Measurements from ENCODE around the gene EPHA3. TPM values are rescaled to one million over a fixed set of nuclear protein-coding genes. Genes with fewer than 3 reads are reported as not detected.

Gene EPHA3
- total RNA-seq, 2 experiments from 2014 or later: 0.08 TPM; not detected in 1

DNA sequence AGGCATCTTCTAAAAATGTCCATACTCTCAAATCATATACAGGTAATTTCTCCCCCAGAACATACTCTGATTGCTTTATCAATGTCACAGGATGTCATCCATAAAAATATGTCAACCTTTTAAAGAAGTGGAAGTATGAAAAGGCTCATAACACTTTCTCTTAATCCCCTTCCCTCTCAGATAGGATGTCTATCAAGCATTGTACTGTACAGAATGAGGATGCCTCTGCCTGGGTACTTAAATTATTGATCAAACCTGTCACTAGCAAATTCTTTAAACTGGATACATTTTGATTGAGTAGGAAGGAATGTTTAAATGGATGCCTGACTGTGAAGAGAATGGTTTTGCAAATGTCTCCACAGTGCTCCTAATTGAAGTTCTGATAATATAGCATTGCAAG is 168.7 kb downstream of the EPHA3 start:
- Mint-ChIP-seq H3K27me3 (ENCODE audit: low read depth) (no peaks in the 10 kb centered on the region), H3K4me1 (ENCODE audit: low read depth) (no peaks in the 10 kb centered on the region), H3K4me3 (no peak overlapping the region), H3K36me3 (ENCODE audit: low read depth) (no peaks in the 10 kb centered on the region), H3K27ac (no peak overlapping the region), H3K9me3 (ENCODE audit: insufficient read depth) (no peaks in the 10 kb centered on the region)
- ChIA-PET POLR2A (no interaction called here), CTCF (no interaction called here)
- DNase-seq (no peak), ATAC-seq (no peak)

DNA sequence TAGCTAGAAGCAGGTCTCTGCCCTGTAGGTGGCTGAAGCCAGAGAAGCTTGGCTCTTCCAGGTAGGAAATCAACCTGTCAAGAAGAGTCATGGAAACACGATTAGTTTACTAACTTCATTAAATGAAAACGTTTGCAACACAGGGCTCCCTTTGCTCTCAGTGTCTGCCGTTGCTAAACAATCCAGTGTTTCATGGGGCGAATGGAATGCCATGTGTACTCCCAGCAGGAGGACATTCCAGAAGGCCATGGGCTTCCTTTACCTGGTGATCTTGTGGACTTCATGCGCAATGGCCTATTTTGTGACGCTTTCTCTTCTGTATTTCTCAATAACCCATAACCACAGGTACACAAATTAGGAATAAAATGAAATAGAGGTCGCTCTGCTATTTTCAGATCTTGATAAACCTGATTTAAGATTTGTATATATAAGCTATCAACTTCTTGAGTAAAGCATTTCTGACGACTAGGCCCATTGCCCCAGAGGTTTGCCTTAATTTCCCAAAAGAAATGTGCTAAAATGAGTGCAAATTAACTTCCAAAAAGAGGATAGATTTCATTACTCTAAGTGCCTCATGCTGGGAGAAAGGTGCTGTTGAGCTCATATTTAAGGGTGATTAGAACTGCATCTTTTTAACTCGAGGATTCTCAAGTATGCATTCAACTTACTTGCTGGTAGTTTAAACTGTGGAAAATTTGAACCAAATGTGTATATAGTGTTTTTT is 171.0 kb downstream of the EPHA3 start:
- H3K27ac Mint-ChIP-seq: no peak overlapping the region
- POLR2A ChIA-PET: no interaction called here
- H3K27me3 Mint-ChIP-seq (ENCODE audit: low read depth): no peaks in the 10 kb centered on the region
- ATAC-seq (no peak), DNase-seq (no peak)
- H3K4me1 Mint-ChIP-seq (ENCODE audit: low read depth): no peaks in the 10 kb centered on the region
- H3K36me3 Mint-ChIP-seq (ENCODE audit: low read depth): no peaks in the 10 kb centered on the region
- CTCF ChIA-PET: no interaction called here
- no peak overlapping the region for H3K4me3 Mint-ChIP-seq
- no peaks in the 10 kb centered on the region for H3K9me3 Mint-ChIP-seq (ENCODE audit: insufficient read depth)

GRCh38 chr3:89280301-89280700 is 172.9 kb downstream of the EPHA3 start:
- POLR2A ChIA-PET: no interaction called here
- H3K36me3 Mint-ChIP-seq (ENCODE audit: low read depth): no peaks in the 10 kb centered on the region
- H3K27me3 Mint-ChIP-seq (ENCODE audit: low read depth): no peaks in the 10 kb centered on the region
- H3K9me3 Mint-ChIP-seq (ENCODE audit: insufficient read depth): no peaks in the 10 kb centered on the region
- no peak overlapping the region for H3K4me3 Mint-ChIP-seq
- CTCF ChIA-PET: no interaction called here
- H3K4me1 Mint-ChIP-seq (ENCODE audit: low read depth): no peaks in the 10 kb centered on the region
- ATAC-seq (no peak), DNase-seq (no peak)
- no peak overlapping the region for H3K27ac Mint-ChIP-seq

- ChIA-PET CTCF (interaction anchor here (0.6 kb wide), 1 partner anchor 98 kb away, joined by 3 read pairs; no protein-coding TSS in a partner anchor), POLR2A (no interaction called here)
- no peak for ATAC-seq
- DNase-seq: no peak
- no peak overlapping the region for H3K27ac Mint-ChIP-seq
- no peaks in the 10 kb centered on the region for H3K9me3 Mint-ChIP-seq (ENCODE audit: insufficient read depth)
- no peaks in the 10 kb centered on the region for H3K4me1 Mint-ChIP-seq (ENCODE audit: low read depth)
- no peaks in the 10 kb centered on the region for H3K36me3 Mint-ChIP-seq (ENCODE audit: low read depth)
- no peaks in the 10 kb centered on the region for H3K27me3 Mint-ChIP-seq (ENCODE audit: low read depth)
- H3K4me3 Mint-ChIP-seq: no peak overlapping the region
These were observed 173.5 kb downstream of the EPHA3 start for GRCh38 chr3:89280822-89281365.

DNA sequence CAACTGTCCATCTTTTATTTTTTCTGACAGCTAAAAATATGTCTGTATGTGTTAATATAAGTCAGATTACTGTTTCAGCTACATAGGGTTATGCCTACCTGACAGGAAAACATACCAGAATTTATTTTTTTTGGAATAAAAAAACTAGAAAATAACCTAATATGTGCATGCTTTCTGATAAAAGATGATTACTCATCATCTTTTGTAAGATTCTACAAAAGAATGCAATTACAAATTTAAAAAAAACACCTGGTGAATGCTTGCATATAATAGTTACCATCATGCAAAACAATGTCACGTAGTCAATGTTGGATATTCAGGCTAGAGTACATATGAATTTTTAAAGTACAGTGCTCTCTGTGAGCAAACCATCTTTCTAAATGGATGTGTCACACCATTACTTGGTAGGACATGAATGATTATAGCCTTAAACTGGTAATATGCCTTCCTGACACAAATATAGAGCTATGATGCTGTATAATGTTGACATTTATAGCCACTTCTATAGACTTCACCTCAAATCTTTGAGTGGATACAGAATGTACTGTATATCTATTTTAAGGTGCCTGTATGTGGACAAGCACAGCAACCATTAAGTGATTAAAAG is 180.6 kb downstream of the EPHA3 start:
- Mint-ChIP-seq H3K27ac (no peak overlapping the region), H3K4me1 (ENCODE audit: low read depth) (no peaks in the 10 kb centered on the region), H3K36me3 (ENCODE audit: low read depth) (no peaks in the 10 kb centered on the region), H3K27me3 (ENCODE audit: low read depth) (no peaks in the 10 kb centered on the region), H3K9me3 (ENCODE audit: insufficient read depth) (peaks cover 5% of the 10 kb centered on the region), H3K4me3 (no peak overlapping the region)
- ChIA-PET POLR2A (no interaction called here), CTCF (no interaction called here)
- no peak for DNase-seq
- no peak for ATAC-seq

DNA sequence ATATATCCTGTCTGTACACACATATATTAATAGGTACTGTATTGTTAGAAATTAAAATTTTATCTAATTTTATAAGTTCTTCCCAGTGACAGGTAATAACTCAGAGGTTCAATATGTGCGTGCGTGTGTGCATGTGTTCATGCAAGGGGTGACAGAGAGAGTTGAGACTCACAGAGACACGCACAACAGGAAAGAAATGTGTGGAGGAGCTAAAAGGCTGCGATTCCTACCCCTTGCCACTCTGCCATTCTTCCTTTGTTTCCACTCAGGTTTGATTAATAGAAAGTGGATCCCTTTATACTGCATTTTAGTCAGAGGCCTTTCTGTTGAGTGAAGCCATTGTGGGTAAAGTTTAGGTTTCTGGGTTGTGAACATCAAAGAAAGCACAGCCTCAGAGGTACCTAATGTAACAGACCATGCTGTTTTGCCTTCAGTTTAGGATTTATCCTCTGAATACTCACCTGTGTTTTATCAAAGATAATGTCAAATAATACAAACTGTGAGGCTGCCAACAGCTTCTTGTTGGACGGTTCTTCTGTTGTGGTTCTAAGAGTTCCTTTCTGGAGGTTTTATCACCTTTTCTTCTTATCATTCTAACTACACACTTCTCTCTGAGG is 182.3 kb downstream of the EPHA3 start:
- POLR2A ChIA-PET: no interaction called here
- CTCF ChIA-PET: no interaction called here
- DNase-seq (no peak), ATAC-seq (no peak)
- H3K4me3 Mint-ChIP-seq: no peak overlapping the region
- no peaks in the 10 kb centered on the region for H3K27me3 Mint-ChIP-seq (ENCODE audit: low read depth)
- H3K9me3 Mint-ChIP-seq (ENCODE audit: insufficient read depth): peaks cover 11% of the 10 kb centered on the region
- no peaks in the 10 kb centered on the region for H3K36me3 Mint-ChIP-seq (ENCODE audit: low read depth)
- H3K4me1 Mint-ChIP-seq (ENCODE audit: low read depth): no peaks in the 10 kb centered on the region
- no peak overlapping the region for H3K27ac Mint-ChIP-seq

DNA sequence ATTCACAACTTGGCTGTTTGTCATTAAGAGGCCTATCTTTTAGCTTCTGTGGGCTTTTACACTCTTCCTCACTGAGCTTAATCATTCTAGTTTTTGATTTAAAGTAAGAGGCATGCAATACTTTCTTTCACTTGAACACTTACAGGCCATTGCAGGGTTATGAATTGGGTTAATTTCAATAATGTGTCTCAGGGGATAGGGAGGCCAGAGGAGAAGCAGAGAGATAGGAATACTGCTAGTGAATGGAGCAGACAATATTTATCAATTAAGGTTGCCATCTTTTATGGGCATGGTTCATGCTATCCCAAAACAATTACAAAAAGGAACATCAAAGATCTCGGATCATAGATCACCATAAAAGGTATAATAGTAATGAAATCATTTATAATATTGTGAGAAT is 189.8 kb downstream of the EPHA3 start:
- ChIA-PET CTCF (no interaction called here), POLR2A (no interaction called here)
- Mint-ChIP-seq H3K36me3 (ENCODE audit: low read depth) (no peaks in the 10 kb centered on the region), H3K9me3 (ENCODE audit: insufficient read depth) (peaks cover 15% of the 10 kb centered on the region), H3K4me3 (no peak overlapping the region), H3K4me1 (ENCODE audit: low read depth) (no peaks in the 10 kb centered on the region), H3K27ac (no peak overlapping the region), H3K27me3 (ENCODE audit: low read depth) (no peaks in the 10 kb centered on the region)
- DNase-seq: no peak
- ATAC-seq: no peak

- no peaks in the 10 kb centered on the region for H3K36me3 Mint-ChIP-seq (ENCODE audit: low read depth)
- no peak overlapping the region for H3K27ac Mint-ChIP-seq
- no peaks in the 10 kb centered on the region for H3K4me1 Mint-ChIP-seq (ENCODE audit: low read depth)
- DNase-seq: no peak
- H3K27me3 Mint-ChIP-seq (ENCODE audit: low read depth): no peaks in the 10 kb centered on the region
- H3K9me3 Mint-ChIP-seq (ENCODE audit: insufficient read depth): peaks cover 9% of the 10 kb centered on the region
- ChIA-PET CTCF (no interaction called here), POLR2A (no interaction called here)
- H3K4me3 Mint-ChIP-seq: no peak overlapping the region
- no peak for ATAC-seq
These were observed 193.1 kb downstream of the EPHA3 start for GRCh38 chr3:89300526-89300925.

DNA sequence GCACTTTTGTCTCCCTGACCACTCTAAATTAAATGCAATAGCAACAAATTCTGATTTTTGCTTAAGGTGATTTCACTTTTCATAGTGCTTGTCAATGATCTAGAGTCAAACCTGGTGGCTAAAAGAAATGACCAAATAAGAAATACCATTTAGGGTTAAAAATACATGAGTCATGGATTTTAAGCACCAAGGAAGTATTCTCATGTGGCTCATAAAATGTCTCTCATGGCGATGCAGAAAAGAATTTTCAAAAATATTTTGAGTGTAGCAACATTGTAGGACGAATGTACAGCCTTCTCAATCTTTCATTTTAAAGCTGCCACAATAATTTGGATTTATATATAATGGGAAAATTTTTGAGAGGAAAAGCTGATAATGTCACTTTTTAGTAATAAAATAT is 193.6 kb downstream of the EPHA3 start:
- Mint-ChIP-seq H3K4me3 (no peak overlapping the region), H3K27me3 (ENCODE audit: low read depth) (no peaks in the 10 kb centered on the region), H3K4me1 (ENCODE audit: low read depth) (no peaks in the 10 kb centered on the region), H3K36me3 (ENCODE audit: low read depth) (no peaks in the 10 kb centered on the region), H3K9me3 (ENCODE audit: insufficient read depth) (peaks cover 14% of the 10 kb centered on the region), H3K27ac (no peak overlapping the region)
- ATAC-seq (no peak), DNase-seq (no peak)
- ChIA-PET CTCF (no interaction called here), POLR2A (no interaction called here)

GRCh38 chr3:89303701-89304100 is 196.3 kb downstream of the EPHA3 start:
- H3K36me3 Mint-ChIP-seq (ENCODE audit: low read depth): no peaks in the 10 kb centered on the region
- no peaks in the 10 kb centered on the region for H3K4me1 Mint-ChIP-seq (ENCODE audit: low read depth)
- peaks cover 18% of the 10 kb centered on the region for H3K9me3 Mint-ChIP-seq (ENCODE audit: insufficient read depth)
- ATAC-seq (no peak), DNase-seq (no peak)
- H3K27ac Mint-ChIP-seq: no peak overlapping the region
- H3K27me3 Mint-ChIP-seq (ENCODE audit: low read depth): no peaks in the 10 kb centered on the region
- ChIA-PET POLR2A (no interaction called here), CTCF (no interaction called here)
- no peak overlapping the region for H3K4me3 Mint-ChIP-seq

- H3K4me1 Mint-ChIP-seq (ENCODE audit: low read depth): no peaks in the 10 kb centered on the region
- H3K9me3 Mint-ChIP-seq (ENCODE audit: insufficient read depth): peaks cover 18% of the 10 kb centered on the region
- no peak for ATAC-seq
- H3K27ac Mint-ChIP-seq: no peak overlapping the region
- POLR2A ChIA-PET: no interaction called here
- no peak for DNase-seq
- no peaks in the 10 kb centered on the region for H3K36me3 Mint-ChIP-seq (ENCODE audit: low read depth)
- H3K27me3 Mint-ChIP-seq (ENCODE audit: low read depth): no peaks in the 10 kb centered on the region
- no peak overlapping the region for H3K4me3 Mint-ChIP-seq
- CTCF ChIA-PET: no interaction called here
These were observed 199.1 kb downstream of the EPHA3 start for GRCh38 chr3:89306540-89306939.

- H3K4me1 Mint-ChIP-seq (ENCODE audit: low read depth): no peaks in the 10 kb centered on the region
- no peak overlapping the region for H3K27ac Mint-ChIP-seq
- H3K27me3 Mint-ChIP-seq (ENCODE audit: low read depth): no peaks in the 10 kb centered on the region
- ATAC-seq (no peak), DNase-seq (no peak)
- no peak overlapping the region for H3K4me3 Mint-ChIP-seq
- ChIA-PET CTCF (no interaction called here), POLR2A (no interaction called here)
- H3K36me3 Mint-ChIP-seq (ENCODE audit: low read depth): no peaks in the 10 kb centered on the region
- peaks cover 5% of the 10 kb centered on the region for H3K9me3 Mint-ChIP-seq (ENCODE audit: insufficient read depth)
These were observed 204.2 kb downstream of the EPHA3 start for GRCh38 chr3:89311581-89311980.
